GM12874 (cell line): ENCODE measurements around the gene TBC1D22A.

ENCODE experiments used
- CTCF ChIP-seq: IDR thresholded peaks from 2 replicates; pipeline ENCODE4 v1.5.1; 2011; ENCODE audit warnings: low read depth, mild to moderate bottlenecking, control low read depth, low read length, moderate library complexity; ENCODE audit not compliant: insufficient read depth

The TBC1D22A gene

GRCh38 chr22:46869831-46870441 lies 107.5 kb downstream of the TBC1D22A start:
- TF ChIP-seq CTCF = no peak

GRCh38 chr22:46871826-46872225 lies 109.4 kb downstream of the TBC1D22A start:
- TF ChIP-seq CTCF = no peak

- no peak for TF ChIP-seq CTCF
Measured at GRCh38 chr22:46875089-46875488, 112.6 kb downstream of the TBC1D22A start.

GRCh38 chr22:46876357-46876934 lies 114.0 kb downstream of the TBC1D22A start:
- TF ChIP-seq CTCF = no peak

- no peak for TF ChIP-seq CTCF
Measured at GRCh38 chr22:46878191-46878948, 115.9 kb downstream of the TBC1D22A start.

GRCh38 chr22:46879083-46879482 lies 116.6 kb downstream of the TBC1D22A start:
- TF ChIP-seq CTCF = no peak

- TF ChIP-seq CTCF = no peak
Measured at GRCh38 chr22:46881373-46882118, 119.1 kb downstream of the TBC1D22A start.
